ENCODE measurements around the gene PSMA5.

Gene PSMA5

DNA sequence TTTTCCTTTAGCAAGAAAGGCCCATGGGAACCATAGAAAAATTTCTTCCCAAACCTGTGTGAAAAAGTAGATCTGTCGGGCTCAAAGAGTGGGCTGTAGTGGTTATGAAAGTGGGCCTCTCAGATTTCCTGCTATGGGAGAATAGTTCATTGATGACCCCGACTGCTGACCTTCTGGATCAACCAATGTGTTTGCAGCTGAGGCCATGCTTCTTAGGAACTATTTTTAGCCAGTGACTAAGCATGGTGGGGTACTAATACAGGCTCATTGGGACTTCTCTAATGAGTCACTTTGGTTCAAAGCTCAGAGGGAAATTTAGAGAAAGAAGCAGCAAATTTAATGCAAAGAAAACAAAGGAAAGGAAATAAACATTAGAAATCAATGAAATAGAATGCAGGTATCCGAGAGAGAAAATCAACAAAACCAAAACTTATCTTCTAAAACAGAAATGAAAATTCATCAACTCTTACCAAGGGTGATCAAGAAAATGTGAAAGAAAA lies 12.6 kb upstream of the PSMA5 start:
- DNase-seq (ENCODE audit: insufficient read length, low spot score) (no peak), FAIRE-seq (no peak)
- no peak for TF ChIP-seq POU2F2 (IDR thresholded peaks at IDR 0.05; ENCODE audit: low read depth, low read length)
- no peak for TF ChIP-seq SPI1 (IDR thresholded peaks at IDR 0.05; ENCODE audit: low read depth, low read length)
- TF ChIP-seq PAX5 (IDR thresholded peaks at IDR 0.05; ENCODE audit: insufficient read depth, low read length, severe bottlenecking): no peak
- no peak for TF ChIP-seq POLR2AphosphoS5 (IDR thresholded peaks at IDR 0.05; ENCODE audit: low read depth, low read length)
- no peak for TF ChIP-seq TAF1 (IDR thresholded peaks at IDR 0.05; ENCODE audit: low read depth, low read length)
- TF ChIP-seq POLR2A (IDR thresholded peaks at IDR 0.05; ENCODE audit: low read depth, low read length): no peak

DNA sequence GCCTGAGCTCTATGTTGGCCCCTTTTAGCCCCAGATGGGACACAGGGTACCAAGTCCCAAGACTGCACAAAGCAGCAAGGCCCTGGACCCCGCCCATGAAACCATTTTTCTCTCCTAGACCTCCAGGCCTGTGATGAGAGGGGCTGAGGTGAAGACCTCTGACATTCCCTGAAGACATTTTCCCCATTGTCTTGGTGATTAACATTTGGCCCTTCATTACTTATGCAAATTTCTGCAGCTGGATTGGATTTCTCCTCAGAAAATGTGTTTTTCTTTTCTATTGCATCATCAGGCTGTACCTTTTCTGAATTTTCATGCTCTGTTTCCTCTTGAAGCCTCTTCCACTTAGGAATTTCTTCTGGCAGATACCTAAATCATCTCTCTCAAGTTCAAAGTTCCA lies 8.2 kb upstream of the PSMA5 start:
- no peak for TF ChIP-seq POLR2AphosphoS5 (IDR thresholded peaks at IDR 0.05; ENCODE audit: low read depth, low read length)
- no peak for TF ChIP-seq POU2F2 (IDR thresholded peaks at IDR 0.05; ENCODE audit: low read depth, low read length)
- TF ChIP-seq SPI1 (IDR thresholded peaks at IDR 0.05; ENCODE audit: low read depth, low read length): no peak
- no peak for TF ChIP-seq PAX5 (IDR thresholded peaks at IDR 0.05; ENCODE audit: insufficient read depth, low read length, severe bottlenecking)
- TF ChIP-seq POLR2A (IDR thresholded peaks at IDR 0.05; ENCODE audit: low read depth, low read length): no peak
- no peak for TF ChIP-seq TAF1 (IDR thresholded peaks at IDR 0.05; ENCODE audit: low read depth, low read length)
- DNase-seq (ENCODE audit: insufficient read length, low spot score) (no peak), FAIRE-seq (no peak)

DNA sequence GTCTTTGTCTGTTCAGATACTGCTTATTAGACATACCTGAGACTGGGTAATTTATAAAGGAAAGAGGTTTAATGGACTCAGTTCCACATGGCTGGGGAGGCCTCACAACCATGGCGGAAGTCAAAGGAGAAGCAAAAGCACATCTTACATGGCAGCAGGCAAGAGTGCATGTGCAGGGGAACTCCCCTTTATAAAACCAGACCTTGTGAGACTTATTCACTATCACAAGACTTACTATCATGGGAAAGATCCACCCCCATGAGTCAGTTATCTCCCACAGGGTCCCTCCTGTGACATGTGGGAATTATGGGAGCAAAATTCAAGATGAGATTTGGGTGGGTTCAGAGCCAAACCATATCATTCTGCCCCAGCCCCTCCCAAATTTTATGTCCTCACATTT lies 7.1 kb upstream of the PSMA5 start:
- DNase-seq (ENCODE audit: insufficient read length, low spot score) (no peak), FAIRE-seq (no peak)
- TF ChIP-seq SPI1 (IDR thresholded peaks at IDR 0.05; ENCODE audit: low read depth, low read length): no peak
- no peak for TF ChIP-seq POLR2AphosphoS5 (IDR thresholded peaks at IDR 0.05; ENCODE audit: low read depth, low read length)
- no peak for TF ChIP-seq TAF1 (IDR thresholded peaks at IDR 0.05; ENCODE audit: low read depth, low read length)
- TF ChIP-seq PAX5 (IDR thresholded peaks at IDR 0.05; ENCODE audit: insufficient read depth, low read length, severe bottlenecking): no peak
- no peak for TF ChIP-seq POU2F2 (IDR thresholded peaks at IDR 0.05; ENCODE audit: low read depth, low read length)
- no peak for TF ChIP-seq POLR2A (IDR thresholded peaks at IDR 0.05; ENCODE audit: low read depth, low read length)

DNA sequence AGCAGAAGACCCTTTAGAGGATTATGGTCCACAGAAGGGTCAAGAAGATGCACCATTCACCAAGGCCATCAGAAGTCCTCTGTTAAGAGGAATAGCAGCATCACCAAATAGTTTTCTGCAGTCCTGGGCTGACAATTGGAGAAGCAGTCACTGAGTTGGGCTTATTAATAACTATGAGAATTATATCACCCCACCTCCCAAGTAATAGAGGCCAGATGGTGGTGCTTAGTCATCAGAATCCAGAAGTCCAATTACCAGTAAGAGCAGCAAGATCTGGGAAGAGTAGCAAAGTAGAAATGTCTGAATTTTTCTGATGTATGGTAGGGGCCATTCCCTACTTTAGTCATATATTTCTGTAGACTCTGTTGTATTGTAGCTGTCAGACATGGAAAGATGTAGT lies 6.1 kb upstream of the PSMA5 start:
- FAIRE-seq (no peak), DNase-seq (ENCODE audit: insufficient read length, low spot score) (no peak)
- TF ChIP-seq POLR2A (IDR thresholded peaks at IDR 0.05; ENCODE audit: low read depth, low read length) (no peak), PAX5 (IDR thresholded peaks at IDR 0.05; ENCODE audit: insufficient read depth, low read length, severe bottlenecking) (no peak), TAF1 (IDR thresholded peaks at IDR 0.05; ENCODE audit: low read depth, low read length) (no peak), POU2F2 (IDR thresholded peaks at IDR 0.05; ENCODE audit: low read depth, low read length) (no peak), POLR2AphosphoS5 (IDR thresholded peaks at IDR 0.05; ENCODE audit: low read depth, low read length) (no peak), SPI1 (IDR thresholded peaks at IDR 0.05; ENCODE audit: low read depth, low read length) (no peak)

DNA sequence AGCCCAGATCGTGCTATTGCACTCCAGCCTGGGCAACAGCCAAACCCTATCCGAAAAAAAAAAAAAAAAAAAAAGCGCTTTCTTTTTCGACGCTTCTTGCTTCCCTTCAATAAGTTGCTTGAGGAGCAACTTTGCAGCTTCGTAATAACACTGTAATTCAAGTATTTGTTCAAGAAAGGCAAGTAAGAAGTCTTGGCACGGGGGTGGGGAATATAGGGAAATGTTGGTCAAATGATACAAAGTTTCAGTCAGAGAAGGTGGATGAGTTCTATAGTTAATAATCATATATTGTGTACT lies 871 bp upstream of the PSMA5 start:
- TF ChIP-seq POU2F2 (IDR thresholded peaks at IDR 0.05; ENCODE audit: low read depth, low read length): no peak
- TF ChIP-seq PAX5 (IDR thresholded peaks at IDR 0.05; ENCODE audit: insufficient read depth, low read length, severe bottlenecking): no peak
- TF ChIP-seq SPI1 (IDR thresholded peaks at IDR 0.05; ENCODE audit: low read depth, low read length): no peak
- TF ChIP-seq TAF1 (IDR thresholded peaks at IDR 0.05; ENCODE audit: low read depth, low read length): no peak
- no peak for TF ChIP-seq POLR2A (IDR thresholded peaks at IDR 0.05; ENCODE audit: low read depth, low read length)
- TF ChIP-seq POLR2AphosphoS5 (IDR thresholded peaks at IDR 0.05; ENCODE audit: low read depth, low read length): no peak
- no peak for DNase-seq (ENCODE audit: insufficient read length, low spot score)
- FAIRE-seq: no peak

GRCh38 chr1:109425391-109426280 lies 612 bp downstream of the PSMA5 start:
- TF ChIP-seq POLR2A (IDR thresholded peaks at IDR 0.05; ENCODE audit: low read depth, low read length) (no peak), SPI1 (IDR thresholded peaks at IDR 0.05; ENCODE audit: low read depth, low read length) (no peak), PAX5 (IDR thresholded peaks at IDR 0.05; ENCODE audit: insufficient read depth, low read length, severe bottlenecking) (no peak), POU2F2 (IDR thresholded peaks at IDR 0.05; ENCODE audit: low read depth, low read length) (no peak), POLR2AphosphoS5 (IDR thresholded peaks at IDR 0.05; ENCODE audit: low read depth, low read length) (no peak), TAF1 (IDR thresholded peaks at IDR 0.05; ENCODE audit: low read depth, low read length) (no peak)
- DNase-seq (ENCODE audit: insufficient read length, low spot score) (peak; percentile 8), FAIRE-seq (no peak)

- TF ChIP-seq TAF1 (IDR thresholded peaks at IDR 0.05; ENCODE audit: low read depth, low read length): no peak
- no peak for TF ChIP-seq POU2F2 (IDR thresholded peaks at IDR 0.05; ENCODE audit: low read depth, low read length)
- no peak for TF ChIP-seq SPI1 (IDR thresholded peaks at IDR 0.05; ENCODE audit: low read depth, low read length)
- TF ChIP-seq POLR2AphosphoS5 (IDR thresholded peaks at IDR 0.05; ENCODE audit: low read depth, low read length): no peak
- no peak for DNase-seq (ENCODE audit: insufficient read length, low spot score)
- peak; percentile 13 for FAIRE-seq
These were observed 2.8 kb downstream of the PSMA5 start for GRCh38 chr1:109423498-109423897.

GRCh38 chr1:109412551-109412950 lies 13.7 kb downstream of the PSMA5 start:
- DNase-seq (ENCODE audit: insufficient read length, low spot score): no peak
- no peak for FAIRE-seq
- no peak for TF ChIP-seq TAF1 (IDR thresholded peaks at IDR 0.05; ENCODE audit: low read depth, low read length)
- no peak for TF ChIP-seq POLR2AphosphoS5 (IDR thresholded peaks at IDR 0.05; ENCODE audit: low read depth, low read length)
- TF ChIP-seq PAX5 (IDR thresholded peaks at IDR 0.05; ENCODE audit: insufficient read depth, low read length, severe bottlenecking): no peak
- TF ChIP-seq POU2F2 (IDR thresholded peaks at IDR 0.05; ENCODE audit: low read depth, low read length): no peak
- TF ChIP-seq POLR2A (IDR thresholded peaks at IDR 0.05; ENCODE audit: low read depth, low read length): no peak
- TF ChIP-seq SPI1 (IDR thresholded peaks at IDR 0.05; ENCODE audit: low read depth, low read length): no peak

GRCh38 chr1:109404838-109405237 lies 21.4 kb downstream of the PSMA5 start:
- FAIRE-seq (peak; percentile 61), DNase-seq (ENCODE audit: insufficient read length, low spot score) (no peak)
- no peak for TF ChIP-seq PAX5 (IDR thresholded peaks at IDR 0.05; ENCODE audit: insufficient read depth, low read length, severe bottlenecking)
- no peak for TF ChIP-seq POU2F2 (IDR thresholded peaks at IDR 0.05; ENCODE audit: low read depth, low read length)
- TF ChIP-seq POLR2AphosphoS5 (IDR thresholded peaks at IDR 0.05; ENCODE audit: low read depth, low read length): no peak
- TF ChIP-seq SPI1 (IDR thresholded peaks at IDR 0.05; ENCODE audit: low read depth, low read length): no peak
- TF ChIP-seq TAF1 (IDR thresholded peaks at IDR 0.05; ENCODE audit: low read depth, low read length): no peak
- TF ChIP-seq POLR2A (IDR thresholded peaks at IDR 0.05; ENCODE audit: low read depth, low read length): no peak

All from GM12891 (cell line).